GM12864 (cell line): ENCODE results near the gene RCL1.

Experiments used
- DNase-seq: peaks from one replicate; pipeline ENCODE4 v3.0.0-alpha.2; 2011; ENCODE audit warnings: low read depth
- H3K4me3 ChIP-seq: 2 replicates; pipeline ENCODE4 v1.5.1; 2011; ENCODE audit warnings: mild to moderate bottlenecking, low read depth, low read length, control low read depth
- TF ChIP-seq, protein P1 (sequence below): IDR thresholded peaks from 2 replicates; pipeline ENCODE4 v1.5.1; 2011; ENCODE audit warnings: low read depth, mild to moderate bottlenecking, moderate library complexity, low read length, control low read depth, inconsistent platforms; ENCODE audit errors: missing control alignments

The RCL1 gene

DNA sequence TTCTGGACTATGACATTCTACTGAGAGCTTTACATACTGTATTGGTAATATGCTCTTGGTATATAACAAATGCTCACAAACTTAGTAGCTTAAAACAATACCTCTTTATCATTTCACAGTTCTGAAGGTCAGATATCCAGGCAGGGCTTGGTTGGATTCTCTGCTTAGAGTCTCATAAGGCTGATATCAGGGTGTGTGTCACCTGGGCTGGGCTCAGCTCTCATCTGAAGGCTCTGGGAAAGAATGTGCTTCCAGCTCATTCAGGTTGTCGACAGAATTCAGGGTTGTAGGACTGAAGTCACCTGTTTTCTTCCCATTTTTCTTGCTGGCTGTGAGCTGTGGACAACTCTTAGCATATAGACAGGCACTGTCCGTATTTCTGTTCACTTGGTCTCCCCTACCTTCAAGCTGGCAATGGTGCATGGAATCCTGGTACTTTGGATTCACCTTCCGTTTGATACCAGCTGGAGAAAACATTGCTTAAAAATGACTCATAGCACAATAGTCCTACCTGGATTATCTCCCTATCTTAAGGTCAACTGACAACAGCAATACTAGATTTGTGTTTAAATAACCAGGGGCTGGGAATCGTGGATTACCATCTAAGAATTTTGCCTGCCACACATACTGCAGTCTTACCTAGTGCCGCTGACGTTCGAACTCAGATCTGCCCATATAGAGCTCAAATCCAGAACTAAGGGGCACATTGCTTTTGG is 69.2 kb downstream of the RCL1 start:
- TF ChIP-seq, protein P1, sequence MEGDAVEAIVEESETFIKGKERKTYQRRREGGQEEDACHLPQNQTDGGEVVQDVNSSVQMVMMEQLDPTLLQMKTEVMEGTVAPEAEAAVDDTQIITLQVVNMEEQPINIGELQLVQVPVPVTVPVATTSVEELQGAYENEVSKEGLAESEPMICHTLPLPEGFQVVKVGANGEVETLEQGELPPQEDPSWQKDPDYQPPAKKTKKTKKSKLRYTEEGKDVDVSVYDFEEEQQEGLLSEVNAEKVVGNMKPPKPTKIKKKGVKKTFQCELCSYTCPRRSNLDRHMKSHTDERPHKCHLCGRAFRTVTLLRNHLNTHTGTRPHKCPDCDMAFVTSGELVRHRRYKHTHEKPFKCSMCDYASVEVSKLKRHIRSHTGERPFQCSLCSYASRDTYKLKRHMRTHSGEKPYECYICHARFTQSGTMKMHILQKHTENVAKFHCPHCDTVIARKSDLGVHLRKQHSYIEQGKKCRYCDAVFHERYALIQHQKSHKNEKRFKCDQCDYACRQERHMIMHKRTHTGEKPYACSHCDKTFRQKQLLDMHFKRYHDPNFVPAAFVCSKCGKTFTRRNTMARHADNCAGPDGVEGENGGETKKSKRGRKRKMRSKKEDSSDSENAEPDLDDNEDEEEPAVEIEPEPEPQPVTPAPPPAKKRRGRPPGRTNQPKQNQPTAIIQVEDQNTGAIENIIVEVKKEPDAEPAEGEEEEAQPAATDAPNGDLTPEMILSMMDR = no peak
- no peak overlapping the region for H3K4me3 ChIP-seq
- no peak for DNase-seq

- TF ChIP-seq, protein P1 = no peak
- H3K4me3 ChIP-seq = no peak overlapping the region
- DNase-seq = no peak
Measured at GRCh38 chr9:4862506-4863250, 69.9 kb downstream of the RCL1 start.

GRCh38 chr9:4864234-4864661 is 71.5 kb downstream of the RCL1 start:
- no peak overlapping the region for H3K4me3 ChIP-seq
- no peak for DNase-seq
- TF ChIP-seq, protein P1 = no peak

DNA sequence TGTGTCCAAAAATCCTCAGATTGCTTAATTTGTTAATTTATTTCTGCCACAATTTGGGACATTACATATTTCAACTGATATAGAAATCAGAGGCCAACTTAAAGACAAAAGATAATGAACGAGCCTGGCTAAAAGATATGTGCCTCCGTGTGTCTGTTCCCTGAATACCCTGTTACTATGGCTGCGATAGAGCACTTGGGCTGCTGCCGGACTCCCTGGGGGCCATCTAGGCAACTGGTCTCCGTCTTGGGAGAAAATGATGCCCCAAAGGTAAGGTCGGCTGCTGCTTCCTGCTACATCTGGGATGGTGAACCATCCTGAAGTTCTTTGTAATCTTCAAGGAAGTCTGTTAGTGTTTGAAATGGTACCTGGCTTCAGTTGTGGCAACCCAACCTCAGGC is 72.0 kb downstream of the RCL1 start:
- no peak overlapping the region for H3K4me3 ChIP-seq
- TF ChIP-seq, protein P1 = no peak
- no peak for DNase-seq

- TF ChIP-seq, protein P1 = no peak
- no peak overlapping the region for H3K4me3 ChIP-seq
- no peak for DNase-seq
Measured at GRCh38 chr9:4865681-4866080, 72.9 kb downstream of the RCL1 start.

GRCh38 chr9:4866239-4866969 is 73.7 kb downstream of the RCL1 start:
- TF ChIP-seq, protein P1 = no peak
- H3K4me3 ChIP-seq = no peak overlapping the region
- no peak for DNase-seq
